G401.6 (cell line): ENCODE measurements around the gene THBS4.
"Not testable (repeated sequence)": the region's sequence is repeated elsewhere in the genome, so short reads cannot be mapped to it uniquely, and the experiment has no call there.

Experiments used
- FAIRE-seq: peaks from 2 replicates; lab custom pipeline; 2012; peaks lifted over from hg19 to GRCh38; lab: Jason Lieb, UNC

Gene THBS4

GRCh38 chr5:80076131-80077050 is 41.2 kb downstream of the THBS4 start:
- FAIRE-seq, result no peak

GRCh38 chr5:80077051-80077714 is 42.0 kb downstream of the THBS4 start:
- no peak for FAIRE-seq

- no peak for FAIRE-seq
Observed at GRCh38 chr5:80078921-80079320, 43.8 kb downstream of the THBS4 start.

GRCh38 chr5:80082281-80082680 is 47.1 kb downstream of the THBS4 start:
- no peak for FAIRE-seq

GRCh38 chr5:80082731-80083100 is 47.6 kb downstream of the THBS4 start:
- no peak for FAIRE-seq

- peak; percentile 92 for FAIRE-seq
Observed at GRCh38 chr5:80083101-80083890, 48.1 kb downstream of the THBS4 start.

GRCh38 chr5:80090884-80091166 is 55.7 kb downstream of the THBS4 start:
- FAIRE-seq, result no peak

- peak; percentile 87 for FAIRE-seq
Observed at GRCh38 chr5:80091792-80092192, 56.6 kb downstream of the THBS4 start.

- FAIRE-seq, result no peak
Observed at GRCh38 chr5:80092486-80093107, 57.4 kb downstream of the THBS4 start.

- FAIRE-seq, result no peak
Observed at GRCh38 chr5:80093796-80094195, 58.6 kb downstream of the THBS4 start.

- no peak for FAIRE-seq
Observed at GRCh38 chr5:80094236-80094738, 59.1 kb downstream of the THBS4 start.

- no peak for FAIRE-seq
Observed at GRCh38 chr5:80097451-80097850, 62.3 kb downstream of the THBS4 start.

- no peak for FAIRE-seq
Observed at GRCh38 chr5:80101993-80102392, 66.8 kb downstream of the THBS4 start.

GRCh38 chr5:80103371-80103770 is 68.2 kb downstream of the THBS4 start:
- FAIRE-seq, result no peak

- FAIRE-seq, result no peak
Observed at GRCh38 chr5:80105698-80106439, 70.7 kb downstream of the THBS4 start.

GRCh38 chr5:80106916-80107315 is 71.8 kb downstream of the THBS4 start:
- FAIRE-seq, result no peak

- no peak for FAIRE-seq
Observed at GRCh38 chr5:80109646-80110478, 74.7 kb downstream of the THBS4 start.

GRCh38 chr5:80111376-80111990 is 76.3 kb downstream of the THBS4 start:
- not testable (repeated sequence) for FAIRE-seq

- FAIRE-seq, result no peak
Observed at GRCh38 chr5:80114860-80115259, 79.7 kb downstream of the THBS4 start.

GRCh38 chr5:80116000-80116399 is 80.9 kb downstream of the THBS4 start:
- no peak for FAIRE-seq
